ENCODE measurements around the gene TSPAN9. TPM values are rescaled to one million over a fixed set of nuclear protein-coding genes. Genes with fewer than 3 reads are reported as not detected.

The TSPAN9 gene
- total RNA-seq, 1 experiment from 2014 or later: 9.6 TPM

DNA sequence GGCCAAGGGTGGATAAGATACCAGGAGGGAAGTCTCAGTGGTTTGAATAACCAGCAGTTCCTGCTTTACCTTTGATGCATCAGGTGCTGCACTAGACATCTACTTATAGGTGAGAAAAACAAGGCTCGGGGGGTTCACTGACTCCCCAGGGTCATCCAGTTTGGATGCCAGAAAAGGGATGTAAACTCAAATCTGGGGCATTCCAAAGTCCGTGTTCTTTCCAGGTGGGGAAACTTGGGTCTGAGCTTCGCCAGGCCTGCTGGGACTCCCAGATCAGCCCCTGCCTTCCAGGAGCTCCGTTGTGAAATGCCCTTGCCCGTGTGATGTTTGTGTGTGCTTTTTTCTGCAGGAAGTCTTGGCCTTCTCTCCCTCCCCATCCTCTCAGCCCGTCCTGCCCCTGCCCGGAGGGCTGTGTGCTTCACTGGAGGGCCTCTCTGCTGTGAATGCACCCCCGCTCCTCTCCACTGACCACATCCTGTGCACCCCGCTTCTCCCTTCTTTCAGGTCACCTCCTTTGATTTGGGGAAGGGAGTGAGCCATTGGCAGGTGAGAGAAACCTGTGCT, 42.1 kb downstream of the TSPAN9 start:
- no peaks in the 10 kb centered on the region for H3K27me3 ChIP-seq (ENCODE audit: insufficient read depth, low read depth)
- H3K27ac ChIP-seq: no peak overlapping the region
- no peaks in the 10 kb centered on the region for H3K9me2 ChIP-seq (ENCODE audit: insufficient read depth)
- H2AFZ ChIP-seq: no peak overlapping the region
- H3F3A ChIP-seq (ENCODE audit: insufficient read depth, low read depth): no peaks in the 10 kb centered on the region
- no peaks in the 10 kb centered on the region for H4K20me1 ChIP-seq (ENCODE audit: insufficient read depth)
- intact Hi-C loops (cut with micrococcal nuclease; ENCODE audit: unreplicated experiment): no loop called here
- peak in 1 of 2 experiments; percentile 13 for DNase-seq
- BruUV-seq (replicated peaks): no TSS peak
- no peaks in the 10 kb centered on the region for H3K79me2 ChIP-seq (ENCODE audit: low read depth)
- H3K9me3 ChIP-seq (ENCODE audit: insufficient read depth, low read depth): no peaks in the 10 kb centered on the region
- TF ChIP-seq, protein P1, sequence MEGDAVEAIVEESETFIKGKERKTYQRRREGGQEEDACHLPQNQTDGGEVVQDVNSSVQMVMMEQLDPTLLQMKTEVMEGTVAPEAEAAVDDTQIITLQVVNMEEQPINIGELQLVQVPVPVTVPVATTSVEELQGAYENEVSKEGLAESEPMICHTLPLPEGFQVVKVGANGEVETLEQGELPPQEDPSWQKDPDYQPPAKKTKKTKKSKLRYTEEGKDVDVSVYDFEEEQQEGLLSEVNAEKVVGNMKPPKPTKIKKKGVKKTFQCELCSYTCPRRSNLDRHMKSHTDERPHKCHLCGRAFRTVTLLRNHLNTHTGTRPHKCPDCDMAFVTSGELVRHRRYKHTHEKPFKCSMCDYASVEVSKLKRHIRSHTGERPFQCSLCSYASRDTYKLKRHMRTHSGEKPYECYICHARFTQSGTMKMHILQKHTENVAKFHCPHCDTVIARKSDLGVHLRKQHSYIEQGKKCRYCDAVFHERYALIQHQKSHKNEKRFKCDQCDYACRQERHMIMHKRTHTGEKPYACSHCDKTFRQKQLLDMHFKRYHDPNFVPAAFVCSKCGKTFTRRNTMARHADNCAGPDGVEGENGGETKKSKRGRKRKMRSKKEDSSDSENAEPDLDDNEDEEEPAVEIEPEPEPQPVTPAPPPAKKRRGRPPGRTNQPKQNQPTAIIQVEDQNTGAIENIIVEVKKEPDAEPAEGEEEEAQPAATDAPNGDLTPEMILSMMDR (conservative IDR thresholded peaks at IDR 0.05): no peak
- no peaks in the 10 kb centered on the region for H3K36me3 ChIP-seq (ENCODE audit: low read depth)
- no peaks in the 10 kb centered on the region; the same call in 1 of the 2 replicates for H3K4me1 ChIP-seq (replicated peaks; ENCODE audit: insufficient read depth)
- ChIA-PET POLR2A (ENCODE audit: unreplicated experiment) (no interaction called here), CTCF (no interaction called here)
- H3K4me3 ChIP-seq: no peak overlapping the region
- no peak overlapping the region for H3K4me2 ChIP-seq

DNA sequence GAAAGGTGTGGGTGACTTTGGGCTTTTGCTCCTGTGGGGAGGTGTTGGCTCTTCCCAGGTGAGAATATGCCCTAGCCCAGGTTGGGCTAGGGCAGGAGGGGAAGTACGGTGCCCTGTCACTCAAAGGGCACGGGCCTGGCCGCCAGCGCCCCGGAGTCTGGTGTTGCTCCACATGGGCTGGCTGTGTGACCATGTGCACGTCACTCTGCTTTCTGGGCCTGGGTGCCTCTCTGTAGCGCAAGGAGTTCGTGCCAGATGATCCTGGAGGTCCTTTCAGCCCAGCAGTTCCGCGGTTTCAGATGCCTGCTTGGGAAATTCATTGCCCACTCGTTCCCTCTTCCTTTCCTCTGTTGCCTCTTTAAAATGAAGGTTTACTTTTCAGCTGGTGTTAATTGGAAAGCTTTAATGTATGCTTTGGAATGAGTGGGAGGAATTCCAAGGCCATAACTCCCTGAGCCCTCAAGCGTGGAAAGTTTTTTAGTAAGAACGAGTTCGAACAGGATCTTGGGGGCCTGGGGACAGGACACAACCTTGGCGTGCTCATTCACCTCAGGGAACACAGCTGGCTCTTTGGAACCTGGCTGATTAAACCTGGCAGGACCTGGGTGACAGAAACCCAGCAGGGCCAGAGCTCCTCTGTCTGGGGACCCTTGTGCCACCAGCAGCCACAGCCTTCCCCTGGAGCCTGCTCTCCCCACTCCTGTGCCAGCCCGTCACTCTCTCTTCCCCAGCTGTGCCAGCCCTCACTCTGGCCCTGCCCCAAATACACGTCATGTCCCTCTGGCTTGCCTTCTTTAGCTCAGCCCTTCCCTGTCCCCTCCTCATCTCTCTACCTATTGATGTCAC, 42.8 kb downstream of the TSPAN9 start:
- Histone ChIP-seq H3K9me2 (ENCODE audit: insufficient read depth) (no peaks in the 10 kb centered on the region), H3K9me3 (ENCODE audit: insufficient read depth, low read depth) (no peaks in the 10 kb centered on the region), H3K36me3 (ENCODE audit: low read depth) (no peaks in the 10 kb centered on the region), H2AFZ (no peak overlapping the region), H3K27ac (no peak overlapping the region), H3K27me3 (ENCODE audit: insufficient read depth, low read depth) (no peaks in the 10 kb centered on the region), H3K79me2 (ENCODE audit: low read depth) (no peaks in the 10 kb centered on the region), H3F3A (ENCODE audit: insufficient read depth, low read depth) (no peaks in the 10 kb centered on the region), H3K4me1 (replicated peaks; ENCODE audit: insufficient read depth) (no peaks in the 10 kb centered on the region; the same call in 1 of the 2 replicates), H4K20me1 (ENCODE audit: insufficient read depth) (no peaks in the 10 kb centered on the region), H3K4me3 (no peak overlapping the region), H3K4me2 (no peak overlapping the region)
- TF ChIP-seq, protein P1 (conservative IDR thresholded peaks at IDR 0.05): no peak
- no peak for TF ChIP-seq EZH2 (IDR thresholded peaks at IDR 0.05; ENCODE audit: low read depth)
- BruUV-seq (replicated peaks): no TSS peak
- ChIA-PET POLR2A (ENCODE audit: unreplicated experiment) (no interaction called here), CTCF (no interaction called here)
- peak in 1 of 2 experiments; percentile 32 for DNase-seq
- intact Hi-C loops (cut with micrococcal nuclease; ENCODE audit: unreplicated experiment): no loop called here

DNA sequence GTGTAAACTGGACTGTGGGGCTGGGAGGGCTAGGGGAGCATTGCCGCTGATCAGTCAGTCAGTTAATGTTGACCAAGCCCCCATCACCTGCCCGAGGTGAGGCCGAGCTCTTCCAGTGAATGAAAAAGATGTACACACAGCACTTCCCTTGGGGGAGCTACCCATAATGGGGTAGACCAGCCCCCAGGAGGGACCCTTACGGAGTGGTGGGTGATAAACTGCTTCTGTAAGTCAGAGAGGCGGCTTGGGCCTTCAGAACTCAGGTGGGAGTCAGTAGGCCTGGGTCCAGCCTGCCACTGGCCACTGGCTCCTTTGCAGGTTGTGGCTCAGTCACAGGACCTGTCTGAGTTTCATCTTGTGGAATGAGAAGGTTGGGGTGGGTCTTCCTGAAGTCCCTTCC, 43.5 kb downstream of the TSPAN9 start:
- H2AFZ ChIP-seq: no peak overlapping the region
- no peaks in the 10 kb centered on the region for H3K36me3 ChIP-seq (ENCODE audit: low read depth)
- peak in 1 of 2 experiments; percentile 8 for DNase-seq
- H3K4me2 ChIP-seq: no peak overlapping the region
- H3K4me3 ChIP-seq: no peak overlapping the region
- H4K20me1 ChIP-seq (ENCODE audit: insufficient read depth): no peaks in the 10 kb centered on the region
- no peaks in the 10 kb centered on the region for H3F3A ChIP-seq (ENCODE audit: insufficient read depth, low read depth)
- no TSS peak for BruUV-seq (replicated peaks)
- H3K79me2 ChIP-seq (ENCODE audit: low read depth): no peaks in the 10 kb centered on the region
- ChIA-PET POLR2A (ENCODE audit: unreplicated experiment) (no interaction called here), CTCF (no interaction called here)
- H3K9me2 ChIP-seq (ENCODE audit: insufficient read depth): no peaks in the 10 kb centered on the region
- intact Hi-C loops (cut with micrococcal nuclease; ENCODE audit: unreplicated experiment): no loop called here
- TF ChIP-seq, protein P1 (conservative IDR thresholded peaks at IDR 0.05): no peak
- TF ChIP-seq EZH2 (IDR thresholded peaks at IDR 0.05; ENCODE audit: low read depth): no peak
- no peaks in the 10 kb centered on the region for H3K27me3 ChIP-seq (ENCODE audit: insufficient read depth, low read depth)
- no peaks in the 10 kb centered on the region for H3K9me3 ChIP-seq (ENCODE audit: insufficient read depth, low read depth)
- no peaks in the 10 kb centered on the region; the same call in 1 of the 2 replicates for H3K4me1 ChIP-seq (replicated peaks; ENCODE audit: insufficient read depth)
- H3K27ac ChIP-seq: no peak overlapping the region
